Ascending aorta (tissue), 2 donors: ENCODE measurements around the gene GCFC2. TPM values are rescaled to one million over a fixed set of nuclear protein-coding genes. Genes with fewer than 3 reads are reported as not detected.
A peak's percentile ranks its signal among the peaks of the same experiment; 100 is the strongest.

Experiments
- DNase-seq, 2 donors: peaks; one replicate each; pipeline ENCODE4 v3.0.0-alpha.2; 2019; ENCODE audit warnings: low spot score in 2 of 2
- H3K27ac ChIP-seq, 2 donors: fragments of 200-600 bp; sonication (generic); one replicate each; pipeline ENCODE4 v1.5.1; 2016 to 2017; ENCODE audit warnings: mild to moderate bottlenecking in 1 of 2
- H3K27me3 ChIP-seq: fragments of 200-600 bp; sonication (generic); one replicate; pipeline ENCODE4 v1.5.1; 2017
- H3K36me3 ChIP-seq, 2 donors: fragments of 200-600 bp; sonication (generic); one replicate each; pipeline ENCODE4 v1.5.1; 2016
- H3K4me1 ChIP-seq, 2 donors: fragments of 200-600 bp; sonication (generic); one replicate each; pipeline ENCODE4 v1.5.1; 2016 to 2017; ENCODE audit warnings: mild to moderate bottlenecking in 1 of 2
- H3K4me3 ChIP-seq, 2 donors: fragments of 200-600 bp; sonication (generic); one replicate each; pipeline ENCODE4 v1.5.1; 2016 to 2017; ENCODE audit warnings: mild to moderate bottlenecking in 1 of 2
- H3K9me3 ChIP-seq, 2 donors: fragments of 200-600 bp; sonication (generic); one replicate each; pipeline ENCODE4 v1.5.1; 2016
- CTCF ChIP-seq, 3 experiments: fragments of 200-600 bp in 2 of 3; fragments of 450-650 bp in 1 of 3; sonication (generic) in 2 of 3; IDR thresholded peaks; one replicate each; pipeline ENCODE4 v1.5.1; 2016 to 2019; ENCODE audit warnings: antibody characterized with exemption in 3 of 3, mild to moderate bottlenecking in 1 of 3, moderate library complexity in 1 of 3
- intact Hi-C: fragments of 100-400 bp; cut with DNase I; formaldehyde crosslinking; loops from one replicate; pipeline ENCODE4 v1.15.1; 2023
- total RNA-seq: library from RNA; depleted of rRNA; stranded (reverse); fragments of >200 nt; gene quantifications from one replicate; pipeline ENCODE4 v1.1.0, GENCODE V29; 2016

GCFC2 gene
- total RNA-seq, 1 donor from 2014 or later: 31.0 TPM

DNA sequence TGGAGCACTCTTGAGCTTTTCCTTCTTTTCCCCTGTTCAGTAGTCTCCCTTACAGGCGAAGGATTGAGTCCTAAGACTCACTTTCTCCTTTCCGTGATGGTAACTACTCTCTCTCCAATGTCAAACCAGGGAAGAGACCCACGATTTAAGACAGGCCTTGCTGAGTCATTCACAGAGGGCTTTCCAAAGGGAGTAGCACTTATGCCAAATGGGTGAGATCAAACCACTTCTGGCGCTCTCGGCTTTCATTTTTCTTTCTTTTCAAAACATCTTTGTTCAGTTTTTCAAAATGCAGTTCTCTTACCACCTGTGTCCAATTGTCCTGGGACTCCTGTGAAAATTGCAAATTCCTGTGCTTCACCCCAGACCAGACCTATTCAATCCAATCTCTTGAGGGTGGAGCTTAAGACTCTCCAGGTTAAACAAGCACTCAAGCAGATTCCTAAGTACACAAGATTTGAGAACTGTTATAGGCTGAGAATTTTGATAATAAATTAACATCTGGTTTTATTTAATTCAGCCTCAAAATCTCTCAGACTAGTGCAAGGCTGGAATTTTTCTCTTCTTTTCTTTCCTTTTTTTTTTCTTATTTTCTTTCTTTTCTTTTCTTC lies 78.5 kb downstream of the GCFC2 start:
- H3K4me3 ChIP-seq: no peak overlapping the region
- H3K36me3 ChIP-seq: no peaks in the 10 kb centered on the region
- H3K4me1 ChIP-seq: no peaks in the 10 kb centered on the region
- no peak for DNase-seq
- intact Hi-C loops: no loop called here
- H3K27me3 ChIP-seq: no peaks in the 10 kb centered on the region
- H3K9me3 ChIP-seq: no peaks in the 10 kb centered on the region
- H3K27ac ChIP-seq: no peak overlapping the region
- no peak for TF ChIP-seq CTCF (IDR thresholded peaks at IDR 0.05)

DNA sequence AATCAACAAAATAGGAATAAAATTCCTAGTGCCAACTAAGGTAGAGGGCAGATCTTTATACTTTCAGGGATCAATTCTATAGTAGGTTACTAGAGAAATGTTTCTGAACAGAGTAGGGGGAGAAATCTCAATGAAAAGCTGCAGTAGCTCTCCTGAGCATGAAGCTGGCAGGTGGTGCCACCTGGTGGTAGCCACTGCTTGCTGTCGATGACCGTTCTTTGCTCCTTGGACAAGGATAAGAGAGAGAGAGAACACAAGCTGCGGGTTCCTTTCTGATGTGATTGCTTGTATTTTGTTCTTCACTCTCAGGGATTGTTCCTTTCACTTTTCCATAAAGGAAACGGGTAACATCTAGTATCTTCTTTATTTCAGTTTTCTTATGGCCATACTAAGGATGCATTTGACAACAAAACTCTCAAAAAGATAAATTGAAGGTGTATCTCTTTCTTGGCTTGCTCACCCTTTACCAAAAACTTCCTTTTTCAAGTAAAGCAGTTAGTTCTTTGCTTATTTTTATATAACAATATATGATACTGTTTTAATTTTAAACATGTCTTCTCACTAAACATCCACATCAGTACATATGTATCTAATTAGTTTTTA lies 82.7 kb downstream of the GCFC2 start:
- H3K27me3 ChIP-seq: no peaks in the 10 kb centered on the region
- H3K36me3 ChIP-seq: no peaks in the 10 kb centered on the region
- no peaks in the 10 kb centered on the region for H3K9me3 ChIP-seq
- peak in 2 of 3 experiments; percentile 78 to 83 for TF ChIP-seq CTCF (IDR thresholded peaks at IDR 0.05)
- intact Hi-C loops: no loop called here
- DNase-seq: peak in 1 of 2 donors; percentile 68
- no peak overlapping the region for H3K27ac ChIP-seq
- H3K4me1 ChIP-seq: no peaks in the 10 kb centered on the region
- H3K4me3 ChIP-seq: no peak overlapping the region

DNA sequence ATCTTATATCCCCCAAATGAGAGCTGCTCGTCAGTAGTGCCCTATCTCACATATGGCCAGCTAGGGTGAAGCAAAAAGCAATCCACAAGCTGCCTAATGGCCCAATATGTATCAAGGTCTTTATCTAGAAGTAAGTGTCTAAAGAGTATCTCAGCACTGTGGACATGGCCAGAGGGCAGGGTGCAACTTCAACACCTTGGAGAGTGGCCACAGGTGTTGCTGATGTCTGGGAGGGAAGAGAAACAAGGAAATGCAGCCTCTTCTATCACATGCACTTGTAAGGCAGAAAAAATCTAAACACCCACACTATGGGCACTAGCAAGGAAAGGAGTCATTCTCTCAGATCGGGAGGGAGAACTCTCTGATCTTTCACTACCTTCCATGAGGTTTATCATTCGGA lies 87.8 kb downstream of the GCFC2 start:
- no peaks in the 10 kb centered on the region for H3K36me3 ChIP-seq
- no peaks in the 10 kb centered on the region for H3K4me1 ChIP-seq
- no peaks in the 10 kb centered on the region for H3K9me3 ChIP-seq
- no peak overlapping the region for H3K27ac ChIP-seq
- TF ChIP-seq CTCF (IDR thresholded peaks at IDR 0.05): no peak
- H3K27me3 ChIP-seq: no peaks in the 10 kb centered on the region
- H3K4me3 ChIP-seq: no peak overlapping the region
- intact Hi-C loops: no loop called here
- DNase-seq: no peak

DNA sequence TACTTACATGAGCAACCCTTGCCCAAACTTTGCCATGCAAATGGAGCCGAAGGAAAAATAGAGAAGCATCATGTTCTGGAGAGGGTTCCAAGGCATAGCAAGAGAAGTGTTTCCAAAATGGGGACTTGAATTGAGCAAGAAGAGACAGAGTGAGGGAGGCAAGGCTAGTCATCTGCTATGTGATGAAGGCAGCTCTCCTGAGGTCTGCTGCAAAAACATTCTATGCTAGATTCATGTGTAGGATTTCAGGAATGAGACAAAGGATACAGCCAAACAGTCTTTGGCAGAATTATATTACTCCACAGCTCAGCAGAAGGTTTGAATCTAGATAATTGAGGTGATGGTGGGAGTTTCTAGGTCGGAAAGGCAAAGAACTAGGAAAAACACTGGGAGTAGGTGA lies 88.2 kb downstream of the GCFC2 start:
- H3K4me3 ChIP-seq: no peak overlapping the region
- DNase-seq: no peak
- no peaks in the 10 kb centered on the region for H3K36me3 ChIP-seq
- H3K4me1 ChIP-seq: no peaks in the 10 kb centered on the region
- H3K9me3 ChIP-seq: no peaks in the 10 kb centered on the region
- H3K27me3 ChIP-seq: no peaks in the 10 kb centered on the region
- TF ChIP-seq CTCF (IDR thresholded peaks at IDR 0.05): no peak
- intact Hi-C loops: no loop called here
- no peak overlapping the region for H3K27ac ChIP-seq

DNA sequence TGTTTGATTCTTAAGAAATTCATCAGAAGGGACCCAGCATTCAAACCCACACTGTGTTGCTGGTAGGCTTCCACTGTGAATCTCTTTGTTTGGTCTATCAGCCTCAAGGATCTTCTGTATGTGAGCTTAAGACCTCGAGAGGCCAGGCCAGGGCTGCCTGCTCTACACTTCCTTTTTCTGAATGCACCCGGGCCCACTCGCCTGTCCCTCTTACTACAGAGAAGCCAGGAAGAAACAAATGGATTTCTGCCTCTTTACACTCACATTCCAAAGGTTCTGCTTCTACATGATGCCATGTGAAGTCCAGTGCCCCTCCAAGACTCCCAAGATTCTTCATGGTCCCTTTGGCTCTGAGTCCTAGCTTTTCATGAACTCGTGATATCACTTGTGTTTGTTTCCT lies 89.5 kb downstream of the GCFC2 start:
- no peak for TF ChIP-seq CTCF (IDR thresholded peaks at IDR 0.05)
- intact Hi-C loops: no loop called here
- Histone ChIP-seq H3K4me1 (no peaks in the 10 kb centered on the region), H3K27me3 (no peaks in the 10 kb centered on the region), H3K9me3 (no peaks in the 10 kb centered on the region), H3K36me3 (no peaks in the 10 kb centered on the region), H3K27ac (no peak overlapping the region), H3K4me3 (no peak overlapping the region)
- DNase-seq: no peak
